Mesodermal cell (in vitro differentiated cells): ENCODE measurements around the gene CPED1.
"Not testable (repeated sequence)": the region's sequence is repeated elsewhere in the genome, so short reads cannot be mapped to it uniquely, and the experiment has no call there.

Experiments
- H3K27ac ChIP-seq: 2 replicates; pipeline ENCODE4 v1.7.0; 2013; ENCODE audit warnings: mild to moderate bottlenecking, low read depth, low read length, moderate library complexity; ENCODE audit not compliant: severe bottlenecking
- H3K36me3 ChIP-seq: 2 replicates; pipeline ENCODE4 v1.7.1; 2013; ENCODE audit warnings: mild to moderate bottlenecking, low read length, moderate library complexity; ENCODE audit not compliant: control insufficient read depth, insufficient read depth
- H3K4me1 ChIP-seq: one replicate; pipeline ENCODE4 v1.7.1; 2013; ENCODE audit warnings: mild to moderate bottlenecking, low read length; ENCODE audit not compliant: insufficient read depth, control insufficient read depth, poor library complexity, severe bottlenecking
- H3K4me3 ChIP-seq: 2 replicates; pipeline ENCODE4 v1.7.0; 2013; ENCODE audit warnings: low read length, control low read depth, mild to moderate bottlenecking; ENCODE audit not compliant: insufficient read depth, poor library complexity, severe bottlenecking; ENCODE audit errors: extremely low read depth
- H3K9me3 ChIP-seq: 2 replicates; pipeline ENCODE4 v1.7.1; 2013; ENCODE audit warnings: mild to moderate bottlenecking, low read length, moderate library complexity; ENCODE audit not compliant: control insufficient read depth
- WGBS, 2 experiments: methylation state at CpG; one replicate each; pipeline ENCODE4 v1.1.5; 2013; ENCODE audit warnings: missing lambda C conversion rate in 2 of 2; ENCODE audit not compliant: insufficient coverage in 2 of 2; 5-methylcytosine and 5-hydroxymethylcytosine counted together

The CPED1 gene

DNA sequence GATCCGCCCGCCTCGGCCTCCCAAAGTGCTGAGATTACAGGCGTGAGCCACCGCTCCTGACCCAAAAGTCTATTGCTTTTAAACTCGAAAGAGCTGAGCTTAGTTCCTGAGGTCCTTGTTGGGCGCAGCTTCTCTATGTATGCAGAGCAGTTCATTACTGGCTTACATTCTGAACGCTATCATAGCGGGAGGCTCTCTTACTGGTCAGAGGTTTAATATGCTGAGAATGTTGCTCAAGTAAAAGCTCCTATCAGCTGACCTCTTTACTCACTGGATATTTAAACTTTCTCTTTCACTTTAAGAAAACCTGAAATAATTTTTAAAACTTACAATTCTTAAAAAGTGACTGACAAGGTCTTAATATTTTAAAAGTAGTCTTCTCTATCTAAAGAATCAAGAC lies 179.5 kb downstream of the CPED1 start:
- H3K4me1 ChIP-seq, result no peaks in the 10 kb centered on the region
- 95 to 96% methylated on average over 4 to 7 of the region's 9 CpGs for WGBS, 2 experiments
- H3K27ac ChIP-seq, result no peak overlapping the region
- no peak overlapping the region for H3K4me3 ChIP-seq
- no peaks in the 10 kb centered on the region for H3K9me3 ChIP-seq
- no peaks in the 10 kb centered on the region for H3K36me3 ChIP-seq

DNA sequence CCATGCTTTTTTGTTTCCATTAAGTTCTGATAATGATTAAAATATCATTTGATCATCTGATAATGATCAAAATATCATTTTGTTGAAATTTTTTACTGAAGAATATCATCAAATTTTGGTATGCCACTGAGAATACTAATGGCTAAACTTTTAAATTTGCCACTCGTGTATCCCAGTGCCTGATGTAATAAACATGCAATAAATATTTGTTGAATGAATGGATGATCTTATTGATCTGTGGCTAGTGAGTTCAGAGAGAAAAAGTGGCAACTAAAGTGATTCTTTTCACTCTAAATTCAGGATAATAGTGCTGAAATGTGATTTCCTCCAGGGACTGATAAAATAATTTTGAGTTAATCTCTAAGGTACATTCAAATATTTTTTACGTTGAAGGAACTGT lies 181.0 kb downstream of the CPED1 start:
- no peak overlapping the region for H3K4me3 ChIP-seq

DNA sequence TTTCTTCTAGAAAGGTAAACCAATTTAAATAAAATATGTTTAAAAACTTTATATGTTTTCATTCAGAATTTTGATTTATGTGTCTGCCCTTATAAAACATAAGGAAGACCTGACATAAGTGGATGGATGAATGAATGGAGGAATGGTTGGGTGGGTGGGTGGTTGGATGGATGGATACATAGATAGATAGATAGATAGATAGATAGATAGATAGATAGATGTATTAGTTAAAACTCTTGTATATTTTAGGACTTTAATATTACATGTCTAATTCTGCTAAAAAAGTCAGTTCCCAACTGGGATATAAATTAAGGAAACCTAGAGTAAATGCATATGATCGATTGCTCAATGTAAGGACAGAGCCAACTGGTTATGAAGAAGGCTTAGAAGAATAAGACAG lies 184.0 kb downstream of the CPED1 start:
- Histone ChIP-seq H3K4me1 (no peaks in the 10 kb centered on the region), H3K27ac (no peak overlapping the region), H3K4me3 (no peak overlapping the region), H3K9me3 (no peaks in the 10 kb centered on the region), H3K36me3 (no peaks in the 10 kb centered on the region)
- WGBS, 2 experiments, result 40 to 91% methylated on average over 1 of the region's 1 CpG

More for the DNA sequence above, 181.0 kb downstream of the CPED1 start:
- WGBS, 2 experiments, result no CpG with 5 or more reads among the region's 2 CpGs
- Histone ChIP-seq H3K27ac (no peak overlapping the region), H3K4me1 (no peaks in the 10 kb centered on the region), H3K36me3 (no peaks in the 10 kb centered on the region), H3K9me3 (no peaks in the 10 kb centered on the region)

DNA sequence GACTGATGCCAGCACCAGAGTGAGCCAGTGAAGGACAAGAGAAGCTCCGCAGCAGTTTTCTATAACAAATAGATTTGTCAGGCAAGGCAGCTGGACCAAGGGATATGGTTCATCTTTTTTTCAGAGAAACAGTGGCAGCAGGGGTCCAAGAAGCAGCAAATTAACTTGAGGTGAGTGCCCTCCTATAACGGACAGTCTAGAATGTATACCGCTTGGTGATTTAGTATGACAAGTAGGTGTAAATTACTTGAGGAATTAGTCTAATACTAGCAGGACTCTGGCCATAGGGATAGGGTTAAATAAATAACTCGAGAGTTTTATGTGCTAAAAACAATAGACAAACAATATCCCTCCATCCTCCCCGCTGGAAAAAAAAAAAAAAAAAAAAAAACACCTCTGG lies 187.3 kb downstream of the CPED1 start:
- Histone ChIP-seq H3K4me1 (no peaks in the 10 kb centered on the region), H3K36me3 (no peaks in the 10 kb centered on the region), H3K9me3 (no peaks in the 10 kb centered on the region), H3K4me3 (no peak overlapping the region), H3K27ac (no peak overlapping the region)
- 92 to 97% methylated on average over 2 to 3 of the region's 5 CpGs for WGBS, 2 experiments

DNA sequence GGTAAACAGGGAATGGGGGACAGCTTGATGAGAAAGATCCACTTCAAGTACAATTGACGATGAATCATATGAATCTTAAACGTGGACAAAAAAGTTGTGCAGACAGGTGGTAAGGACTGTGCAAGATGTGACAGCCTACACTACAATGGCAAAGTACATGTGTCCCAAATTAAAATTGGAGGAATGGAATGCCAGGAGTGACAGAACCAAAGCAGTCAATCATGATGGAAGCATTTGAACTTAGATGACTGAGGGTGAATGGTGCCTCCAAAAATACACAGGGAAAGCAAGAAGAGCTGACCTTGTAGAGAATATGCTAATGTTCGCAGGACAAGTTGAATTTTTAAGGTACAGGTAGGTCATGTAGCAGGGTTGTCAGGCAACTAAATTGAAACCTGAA lies 189.9 kb downstream of the CPED1 start:
- Histone ChIP-seq H3K36me3 (no peaks in the 10 kb centered on the region), H3K27ac (no peak overlapping the region), H3K9me3 (no peaks in the 10 kb centered on the region), H3K4me3 (no peak overlapping the region), H3K4me1 (no peaks in the 10 kb centered on the region)
- 82 to 93% methylated on average over 1 to 3 of the region's 3 CpGs for WGBS, 2 experiments

DNA sequence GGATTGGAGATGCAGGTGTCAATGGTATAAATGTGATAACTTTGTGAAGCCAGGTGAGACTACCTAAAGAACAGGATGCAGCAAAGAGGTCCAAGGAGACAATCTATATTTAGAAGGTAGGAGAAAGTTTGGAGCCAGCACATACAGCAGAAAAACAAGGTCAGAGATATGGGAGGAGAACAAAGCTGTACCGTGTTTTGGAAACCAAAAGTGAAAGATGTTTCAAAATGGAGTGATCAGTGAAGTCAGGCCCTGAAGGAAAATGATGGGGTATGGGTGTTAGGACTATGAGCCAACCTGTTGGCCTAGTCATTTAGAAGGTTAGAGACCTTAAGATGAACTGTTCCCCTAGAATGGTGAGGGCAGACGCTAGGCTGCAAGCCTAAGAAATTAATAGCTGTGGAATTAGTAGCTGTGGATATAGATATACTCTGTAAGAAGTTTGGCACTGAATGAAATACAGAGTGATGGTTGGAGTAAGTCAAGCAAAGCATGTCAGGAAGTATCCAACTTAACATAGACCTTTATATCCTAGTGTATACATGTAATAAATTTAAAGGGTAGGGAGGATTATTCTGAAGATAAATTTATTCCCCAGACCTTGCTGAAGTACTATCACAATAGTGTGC lies 190.5 kb downstream of the CPED1 start:
- WGBS, 2 experiments, result 77 to 83% methylated on average over 2 of the region's 2 CpGs
- H3K27ac ChIP-seq, result no peak overlapping the region
- no peaks in the 10 kb centered on the region for H3K4me1 ChIP-seq
- no peaks in the 10 kb centered on the region for H3K9me3 ChIP-seq
- no peaks in the 10 kb centered on the region for H3K36me3 ChIP-seq
- H3K4me3 ChIP-seq, result no peak overlapping the region

DNA sequence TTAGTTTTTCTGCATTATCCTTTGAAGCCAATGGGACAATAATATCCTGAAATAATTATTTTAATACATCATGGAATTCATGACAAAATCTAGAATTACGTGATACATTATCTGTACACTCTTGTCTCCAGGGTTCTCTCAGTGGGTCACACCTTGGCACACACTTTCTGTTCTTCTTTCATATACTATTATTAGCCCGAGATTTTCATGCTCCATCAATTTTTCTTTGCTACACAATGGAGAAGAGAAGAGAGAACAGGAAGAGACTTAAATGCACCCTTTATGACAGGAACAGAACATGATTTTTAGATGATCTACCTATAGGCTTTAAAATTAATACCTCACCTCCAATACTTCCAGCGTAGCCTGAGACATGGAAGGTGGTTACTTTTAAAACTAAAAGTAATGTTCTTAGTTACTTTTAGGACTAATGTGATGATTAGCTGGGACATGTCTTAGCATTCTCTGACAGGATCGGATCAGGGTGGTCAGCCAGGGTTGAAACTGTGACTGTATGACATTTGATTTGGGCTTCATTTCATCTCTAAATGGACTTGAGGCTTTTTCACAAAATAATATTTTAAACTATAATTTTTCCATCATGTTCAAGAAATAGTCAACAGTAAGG lies 192.0 kb downstream of the CPED1 start:
- 100% methylated on average over 1 of the region's 4 CpGs; no CpG with 5 or more reads in 1 of the 2 experiments for WGBS, 2 experiments
- no peak overlapping the region for H3K27ac ChIP-seq

DNA sequence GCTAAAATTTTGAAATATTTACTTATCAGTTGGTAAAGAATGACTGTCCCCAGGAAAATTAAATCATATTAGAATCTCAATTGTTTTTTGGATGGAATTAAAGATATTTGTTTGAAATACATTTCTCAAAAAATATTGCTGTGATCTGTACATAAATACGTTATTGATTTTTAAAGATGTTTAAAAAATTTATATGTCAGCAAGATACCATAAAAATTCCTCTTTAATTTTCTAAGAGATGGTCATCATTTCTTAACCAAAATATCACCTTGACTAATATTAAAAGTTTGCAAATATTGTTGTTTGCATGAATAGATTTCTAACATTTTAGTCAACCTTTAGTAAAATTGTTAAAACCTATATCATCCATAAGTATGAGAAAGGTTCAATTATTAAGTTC lies 192.8 kb downstream of the CPED1 start:
- no peaks in the 10 kb centered on the region for H3K9me3 ChIP-seq
- H3K36me3 ChIP-seq, result no peaks in the 10 kb centered on the region
- WGBS, 2 experiments, result no CpG with 5 or more reads among the region's 1 CpG
- H3K4me3 ChIP-seq, result no peak overlapping the region
- H3K27ac ChIP-seq, result no peak overlapping the region
- no peaks in the 10 kb centered on the region for H3K4me1 ChIP-seq

More for the DNA sequence above, 192.0 kb downstream of the CPED1 start:
- Histone ChIP-seq H3K36me3 (no peaks in the 10 kb centered on the region), H3K4me1 (no peaks in the 10 kb centered on the region), H3K9me3 (no peaks in the 10 kb centered on the region), H3K4me3 (no peak overlapping the region)

DNA sequence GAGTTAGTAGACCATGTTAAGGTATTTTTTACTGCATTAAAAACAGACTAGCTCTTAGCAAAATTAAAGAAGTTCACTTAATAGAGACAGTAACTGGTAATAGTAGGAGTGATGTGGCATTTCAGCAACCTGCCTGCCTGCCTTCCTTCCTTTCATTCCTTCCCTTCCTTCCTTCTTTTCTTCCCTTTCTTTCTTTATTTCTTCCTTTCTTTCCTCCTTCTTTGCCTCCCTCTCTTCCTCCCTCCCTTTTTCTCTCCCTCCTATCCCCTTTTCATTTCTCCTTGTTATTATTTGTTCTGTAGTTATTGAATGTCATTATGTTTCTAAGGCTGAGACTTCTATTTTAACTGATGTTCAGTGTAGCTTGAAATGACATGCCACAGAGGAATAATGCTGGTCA lies 193.8 kb downstream of the CPED1 start:
- H3K27ac ChIP-seq, result no peak overlapping the region
- no peaks in the 10 kb centered on the region for H3K9me3 ChIP-seq
- H3K36me3 ChIP-seq, result no peaks in the 10 kb centered on the region
- H3K4me3 ChIP-seq, result no peak overlapping the region
- H3K4me1 ChIP-seq, result no peaks in the 10 kb centered on the region

DNA sequence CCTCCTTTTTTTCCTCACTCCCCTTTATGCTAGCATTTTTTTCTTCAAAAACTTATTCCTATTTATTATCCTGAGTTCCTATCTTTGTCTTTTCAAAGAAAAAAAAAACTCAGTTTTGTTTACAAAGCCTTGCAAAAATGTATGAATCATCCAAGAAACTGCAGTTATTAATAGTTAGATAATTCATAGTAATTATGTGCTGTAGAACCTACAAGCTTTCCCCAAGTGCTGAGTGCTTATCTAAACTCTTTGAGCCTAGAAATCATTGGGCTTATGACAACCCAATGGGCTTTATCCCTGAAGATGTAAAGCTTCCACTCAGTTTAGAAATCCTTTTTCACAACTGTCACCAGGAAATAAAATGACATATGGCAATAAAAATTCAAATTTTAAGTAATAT lies 194.4 kb downstream of the CPED1 start:
- Histone ChIP-seq H3K36me3 (no peaks in the 10 kb centered on the region), H3K4me3 (no peak overlapping the region), H3K9me3 (no peaks in the 10 kb centered on the region), H3K27ac (no peak overlapping the region), H3K4me1 (no peaks in the 10 kb centered on the region)

DNA sequence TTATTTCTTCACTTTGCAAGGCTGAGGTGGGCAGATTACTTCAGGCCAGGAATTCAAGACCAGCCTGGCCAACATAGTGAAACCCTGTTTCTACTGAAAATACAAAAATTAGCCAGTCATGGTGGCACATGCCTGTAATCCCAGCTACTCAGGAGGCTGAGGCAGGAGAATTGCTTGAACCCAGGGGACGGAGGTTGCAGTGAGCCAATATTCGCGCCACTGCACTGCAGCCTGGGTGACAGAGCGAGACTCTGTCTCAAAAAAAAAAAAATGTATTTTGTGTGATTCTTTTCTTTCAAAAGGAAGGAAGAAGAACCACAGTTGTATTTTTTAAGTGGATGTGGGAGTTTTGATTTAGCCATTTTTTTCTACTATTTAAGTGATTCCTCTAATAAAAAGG lies 195.4 kb downstream of the CPED1 start:
- WGBS, 2 experiments, result 87 to 100% methylated on average over 1 to 4 of the region's 4 CpGs
- H3K27ac ChIP-seq, H3K36me3 ChIP-seq, H3K4me3 ChIP-seq, H3K9me3 ChIP-seq, H3K4me1 ChIP-seq: not testable (repeated sequence)
